Parathyroid adenoma (tissue), 2 donors: ENCODE data around the gene IQSEC2.

Source experiments
- H2AFZ ChIP-seq: fragments of 300-600 bp; sonication (generic); one replicate; pipeline ENCODE4 v1.7.0; 2017; ENCODE audit warnings: antibody characterized with exemption, mild to moderate bottlenecking
- H3K27ac ChIP-seq: fragments of 300-600 bp; sonication (generic); one replicate; pipeline ENCODE4 v1.7.0; 2017
- H3K27me3 ChIP-seq: fragments of 300-600 bp; sonication (generic); one replicate; pipeline ENCODE4 v1.7.0; 2017; ENCODE audit warnings: low read length; ENCODE audit not compliant: control insufficient read depth, insufficient read depth
- H3K36me3 ChIP-seq: fragments of 300-600 bp; sonication (generic); one replicate; pipeline ENCODE4 v1.7.0; 2017; ENCODE audit warnings: low read length; ENCODE audit not compliant: control insufficient read depth, insufficient read depth
- H3K4me1 ChIP-seq: fragments of 300-600 bp; sonication (generic); one replicate; pipeline ENCODE4 v1.7.0; 2017; ENCODE audit warnings: control low read depth
- H3K4me2 ChIP-seq: fragments of 300-600 bp; sonication (generic); one replicate; pipeline ENCODE4 v1.7.0; 2017; ENCODE audit warnings: low read length
- H3K4me3 ChIP-seq: fragments of 300-600 bp; sonication (generic); one replicate; pipeline ENCODE4 v1.7.0; 2017; ENCODE audit warnings: low read depth, low read length
- H3K79me2 ChIP-seq: fragments of 300-600 bp; sonication (generic); one replicate; pipeline ENCODE4 v1.7.0; 2017; ENCODE audit warnings: control low read depth
- H3K9ac ChIP-seq: fragments of 300-600 bp; sonication (generic); one replicate; pipeline ENCODE4 v1.7.0; 2017; ENCODE audit warnings: mild to moderate bottlenecking
- H3K9me3 ChIP-seq: fragments of 300-600 bp; sonication (generic); one replicate; pipeline ENCODE4 v1.7.0; 2017; ENCODE audit warnings: low read length; ENCODE audit not compliant: control insufficient read depth
- CTCF ChIP-seq: fragments of 300-600 bp; sonication (generic); IDR thresholded peaks from one replicate; pipeline ENCODE4 v1.7.0; 2017; ENCODE audit warnings: antibody characterized with exemption, mild to moderate bottlenecking
- donor health status: primary hyperparathyroidism.

IQSEC2 gene

DNA sequence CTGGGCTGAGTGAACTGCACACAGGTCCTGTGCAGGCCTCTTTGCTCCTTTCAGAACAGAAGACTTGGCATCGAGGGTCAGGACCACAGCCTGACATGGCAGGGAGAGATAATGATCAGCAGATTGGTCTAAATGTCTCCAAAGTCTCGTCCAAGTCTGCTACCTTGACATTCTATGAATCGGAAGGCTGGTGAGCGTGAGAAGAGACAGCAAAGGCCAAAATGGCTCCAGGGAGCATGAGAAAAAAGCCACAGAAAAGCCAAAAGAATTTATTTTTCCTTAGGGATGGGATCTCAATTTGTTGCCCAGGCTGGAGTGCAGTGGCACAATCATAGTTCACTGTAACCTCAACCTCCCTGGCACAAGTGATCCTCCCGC, 32.3 kb upstream of the IQSEC2 start:
- Histone ChIP-seq H3K36me3 (no peaks in the 10 kb centered on the region), H3K27me3 (no peaks in the 10 kb centered on the region), H3K9me3 (no peaks in the 10 kb centered on the region), H2AFZ (no peak overlapping the region), H3K4me3 (no peak overlapping the region), H3K4me1 (no peaks in the 10 kb centered on the region), H3K9ac (no peak overlapping the region), H3K79me2 (peaks cover 3% of the 10 kb centered on the region), H3K4me2 (no peak overlapping the region), H3K27ac (no peak overlapping the region)
- no peak for TF ChIP-seq CTCF

DNA sequence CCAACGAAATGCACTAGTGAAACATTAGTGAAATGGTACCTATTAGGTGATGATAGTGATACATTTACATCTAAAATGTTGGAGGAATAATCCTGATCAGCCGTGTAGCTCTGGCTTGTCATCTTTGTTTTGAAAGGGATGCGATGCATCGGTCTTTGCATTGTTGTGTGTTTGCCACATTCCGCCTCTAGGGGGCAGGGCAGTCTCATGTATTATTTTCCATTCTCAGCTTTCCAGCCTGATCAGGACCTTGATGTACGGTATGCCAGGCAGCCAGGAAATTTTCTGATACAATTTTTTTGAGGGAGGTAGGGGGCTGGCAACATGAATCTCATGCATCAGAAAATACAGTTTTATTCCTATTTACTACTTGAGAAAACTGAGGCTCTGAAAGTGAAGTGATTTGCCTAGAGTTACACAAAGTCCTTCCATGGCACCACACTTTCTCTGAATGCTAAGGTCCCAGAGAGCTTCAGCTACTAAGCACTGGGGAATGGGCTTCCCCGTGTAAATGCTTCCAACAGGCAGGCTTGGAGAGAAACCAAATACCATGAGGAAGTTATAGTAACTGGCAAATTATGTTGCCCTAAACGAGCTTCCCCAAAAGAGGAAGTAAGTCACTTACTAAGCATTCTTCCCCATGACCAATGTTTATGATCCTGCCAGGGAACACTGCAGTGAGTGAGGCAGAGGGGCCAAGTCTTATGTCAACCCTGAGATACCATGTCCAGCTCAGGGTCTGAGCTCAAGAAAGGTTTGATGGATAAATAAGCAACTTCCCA, 31.8 kb upstream of the IQSEC2 start:
- Histone ChIP-seq H3K4me2 (no peak overlapping the region), H3K79me2 (peaks cover 3% of the 10 kb centered on the region), H3K36me3 (no peaks in the 10 kb centered on the region), H3K27ac (no peak overlapping the region), H2AFZ (no peak overlapping the region), H3K4me1 (no peaks in the 10 kb centered on the region), H3K27me3 (no peaks in the 10 kb centered on the region), H3K9me3 (no peaks in the 10 kb centered on the region), H3K9ac (no peak overlapping the region), H3K4me3 (no peak overlapping the region)
- peak; percentile 66 for TF ChIP-seq CTCF

- H3K4me2 ChIP-seq: no peak overlapping the region
- H3K9ac ChIP-seq: no peak overlapping the region
- H2AFZ ChIP-seq: no peak overlapping the region
- H3K9me3 ChIP-seq: no peaks in the 10 kb centered on the region
- no peak overlapping the region for H3K27ac ChIP-seq
- TF ChIP-seq CTCF: no peak
- no peaks in the 10 kb centered on the region for H3K36me3 ChIP-seq
- no peaks in the 10 kb centered on the region for H3K4me1 ChIP-seq
- no peaks in the 10 kb centered on the region for H3K79me2 ChIP-seq
- H3K4me3 ChIP-seq: no peak overlapping the region
- H3K27me3 ChIP-seq: no peaks in the 10 kb centered on the region
Measured at GRCh38 chrX:53309837-53310236, 28.5 kb upstream of the IQSEC2 start.

DNA sequence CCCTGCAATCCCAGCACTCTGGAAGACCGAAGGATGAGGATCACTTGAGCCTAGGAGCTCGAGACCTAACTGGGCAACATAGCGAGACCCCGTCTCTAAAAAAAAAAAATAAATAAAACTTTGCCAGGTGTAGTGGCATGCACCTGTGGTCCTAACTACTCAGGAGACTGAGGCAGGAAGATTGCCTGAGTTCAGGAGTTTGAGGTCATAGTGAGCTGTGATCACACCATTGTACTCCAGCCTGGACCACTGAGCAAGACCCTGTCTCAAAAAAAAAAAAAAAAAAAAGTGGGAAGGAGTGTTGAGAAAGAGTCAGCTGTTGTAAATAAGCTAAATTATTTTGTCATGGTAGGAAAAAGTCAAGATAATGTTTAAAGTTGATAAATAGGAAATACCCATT, 27.5 kb upstream of the IQSEC2 start:
- no peak overlapping the region for H3K27ac ChIP-seq
- H3K9me3 ChIP-seq: no peaks in the 10 kb centered on the region
- no peaks in the 10 kb centered on the region for H3K36me3 ChIP-seq
- no peak overlapping the region for H3K4me2 ChIP-seq
- no peaks in the 10 kb centered on the region for H3K79me2 ChIP-seq
- H3K4me3 ChIP-seq: no peak overlapping the region
- H3K27me3 ChIP-seq: no peaks in the 10 kb centered on the region
- no peak for TF ChIP-seq CTCF
- no peaks in the 10 kb centered on the region for H3K4me1 ChIP-seq
- no peak overlapping the region for H3K9ac ChIP-seq
- no peak overlapping the region for H2AFZ ChIP-seq
